Measurements from ENCODE around the gene ARL8A.
"Not testable (repeated sequence)": the region's sequence is repeated elsewhere in the genome, so short reads cannot be mapped to it uniquely, and the experiment has no call there.

ARL8A gene

DNA sequence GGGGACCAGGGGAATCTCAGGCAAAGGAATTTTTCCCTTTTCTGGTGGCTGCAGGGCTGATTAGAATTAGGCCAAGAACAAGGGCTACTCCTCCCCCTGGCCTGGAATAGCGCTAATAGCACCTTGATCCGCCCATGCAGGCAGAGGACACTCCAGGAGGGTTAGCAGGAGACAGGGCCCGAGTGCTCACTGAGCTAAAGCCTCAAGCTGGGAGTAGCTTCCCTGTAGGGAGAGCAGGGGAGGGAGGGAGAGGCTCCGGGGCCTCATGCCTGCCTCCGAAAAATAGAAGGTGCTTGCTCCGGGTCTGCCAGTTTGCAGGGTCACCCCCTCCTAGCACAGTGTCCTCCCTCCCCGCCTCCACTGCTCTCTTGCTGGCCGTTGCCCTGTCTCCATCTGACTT lies 12.1 kb upstream of the ARL8A start:
- DNase-seq, result no peak

DNA sequence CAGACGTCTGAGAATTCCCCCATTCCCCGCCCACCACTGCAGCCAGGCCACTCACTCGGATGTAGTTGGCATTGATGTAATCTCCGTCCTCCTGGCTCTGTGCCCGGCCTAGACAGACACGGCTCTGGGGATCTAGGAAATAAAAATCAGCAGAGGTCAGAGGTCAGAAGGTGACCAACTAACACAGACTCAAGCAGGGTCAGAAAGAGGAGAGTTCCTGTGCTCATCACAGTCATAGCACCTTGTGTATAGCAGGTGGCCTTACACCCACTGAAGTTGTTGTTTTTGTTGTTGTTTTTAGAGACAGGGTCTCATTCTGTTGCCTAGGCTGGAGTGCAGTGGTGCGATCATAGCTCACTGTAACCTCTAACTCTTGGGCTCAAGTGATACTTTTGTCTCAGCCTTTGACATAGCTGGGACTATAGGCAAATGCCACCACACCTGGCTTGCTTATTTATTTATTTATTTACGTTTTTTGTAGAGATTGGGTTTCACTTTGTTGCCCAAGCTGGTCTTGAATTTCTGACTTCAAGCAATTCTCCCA lies 11.0 kb upstream of the ARL8A start:
- no peak for DNase-seq

DNA sequence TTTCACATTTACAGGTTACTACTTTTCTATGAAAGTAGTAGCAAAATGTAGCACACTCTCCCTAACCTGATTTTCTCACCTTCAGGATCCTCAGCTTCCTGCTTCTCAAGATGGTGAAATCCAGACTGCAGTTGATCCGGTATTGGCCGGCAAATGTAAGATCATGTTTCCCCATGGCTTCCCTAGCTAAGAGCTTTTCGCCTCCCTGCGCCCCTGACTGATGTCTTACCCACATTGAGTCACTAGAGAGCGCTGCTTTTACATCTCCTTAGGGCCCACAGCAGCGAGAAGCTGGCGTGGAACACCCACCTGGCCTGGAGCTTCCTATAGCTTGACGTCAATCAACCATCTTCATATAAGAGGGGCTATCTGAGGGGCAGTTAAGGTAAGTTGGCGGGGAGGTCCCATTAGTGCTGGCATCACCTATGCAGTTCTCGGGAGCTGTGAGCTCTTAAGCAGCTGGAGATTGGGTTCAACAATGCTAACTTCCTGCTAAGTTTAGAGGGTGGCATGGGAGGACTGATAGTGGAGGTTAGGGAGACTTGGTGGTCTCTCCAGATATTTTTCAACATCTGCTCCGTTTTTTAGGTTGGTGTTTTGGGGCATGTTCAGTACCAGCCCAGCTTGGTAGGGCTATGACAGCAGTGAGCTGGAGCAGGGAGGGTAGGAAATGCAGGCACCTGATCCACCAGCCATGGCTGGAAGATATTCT lies 10.4 kb upstream of the ARL8A start:
- peak; percentile 56 to 66 for DNase-seq

DNA sequence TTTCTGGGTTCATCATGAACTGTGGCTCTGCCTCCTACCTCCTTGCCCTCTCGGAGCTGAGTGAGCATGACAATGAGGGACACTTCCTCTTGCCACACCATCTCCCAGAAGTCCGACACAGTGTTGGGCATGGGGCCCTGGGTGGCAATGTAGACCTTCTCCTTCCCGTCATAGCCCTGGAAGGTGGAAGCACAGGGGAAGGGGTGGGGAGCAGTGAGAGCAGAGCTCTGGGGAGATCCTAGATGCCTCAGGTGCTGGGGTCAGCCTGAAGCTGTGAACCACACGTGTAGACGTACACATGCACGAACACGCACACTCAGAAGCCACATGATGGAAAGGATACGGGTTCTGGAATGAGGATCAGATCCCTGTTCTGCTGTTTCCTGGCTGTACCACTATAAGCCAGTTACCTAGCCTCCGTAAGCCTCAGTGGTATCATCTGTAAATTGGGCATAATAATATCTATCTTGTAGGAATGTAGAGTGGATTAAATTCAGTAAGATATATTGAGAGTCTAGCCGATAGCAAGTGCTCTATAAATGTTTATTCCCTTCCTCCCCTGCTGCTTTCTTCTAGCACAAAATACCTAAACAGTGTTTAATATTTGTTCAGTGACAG lies 9.7 kb upstream of the ARL8A start:
- DNase-seq, result no peak

DNA sequence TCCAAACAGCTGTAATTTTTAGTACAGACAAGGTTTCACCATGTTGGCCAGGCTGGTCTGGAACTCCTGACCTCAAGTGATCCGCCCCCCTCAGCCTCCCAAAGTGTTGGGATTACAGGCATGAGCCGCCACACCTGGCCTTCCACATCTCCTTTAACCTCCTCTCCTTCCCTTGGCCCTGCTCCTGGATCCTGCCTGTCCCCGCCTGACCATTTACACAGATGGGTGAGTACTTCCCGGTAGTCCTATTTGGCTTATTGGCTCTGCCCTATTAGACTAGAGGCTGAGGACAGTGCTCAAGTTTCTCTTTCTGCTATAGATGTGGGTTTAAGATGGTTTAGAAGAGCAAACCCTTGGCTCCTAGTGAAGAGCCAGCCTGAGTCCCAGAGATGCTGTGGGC lies 8.7 kb upstream of the ARL8A start:
- DNase-seq, result no peak

DNA sequence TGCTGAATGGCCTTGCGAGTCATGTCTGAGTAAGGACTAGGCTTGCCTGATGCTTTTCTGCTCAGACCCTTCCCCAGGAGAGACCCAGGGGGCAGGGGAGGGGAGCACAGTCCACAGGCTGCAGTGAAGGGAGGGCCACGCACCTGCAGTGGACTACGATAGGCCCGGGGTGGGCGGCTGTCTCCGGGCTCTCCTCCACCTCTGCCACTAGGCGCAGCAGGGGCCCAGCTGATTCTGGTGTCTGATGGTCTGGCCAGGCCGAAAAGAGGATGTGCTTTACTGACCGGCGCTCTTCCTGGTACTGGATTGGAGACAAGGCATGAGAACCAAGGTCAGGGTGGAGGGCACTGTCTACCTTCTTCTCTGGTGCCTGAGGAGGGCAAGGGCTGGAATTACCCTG lies 7.9 kb upstream of the ARL8A start:
- DNase-seq, result no peak

GRCh38 chr1:202151045-202151444 lies 6.5 kb upstream of the ARL8A start:
- DNase-seq, result no peak

DNA sequence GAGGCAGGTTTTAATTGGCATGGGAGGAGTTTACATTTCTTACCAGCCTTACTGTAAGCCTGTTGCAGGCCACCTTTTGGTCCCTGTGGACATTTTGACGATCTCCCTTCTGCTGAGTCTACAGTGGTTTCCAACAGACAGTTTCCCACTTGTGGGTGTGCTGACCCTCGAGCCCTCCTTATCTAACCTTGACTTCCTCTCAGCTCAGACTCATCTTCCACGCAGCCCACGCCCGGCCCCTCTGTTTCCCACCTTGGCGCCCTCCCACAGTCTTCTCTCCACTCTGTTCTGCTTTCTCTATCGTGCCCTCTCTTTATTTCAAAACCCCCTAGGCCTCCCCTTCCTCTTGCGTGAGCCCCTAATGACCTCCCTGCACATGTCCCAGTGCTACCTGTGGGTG lies 6.1 kb upstream of the ARL8A start:
- DNase-seq, result no peak

- no peak for DNase-seq
These were observed 5.7 kb upstream of the ARL8A start for GRCh38 chr1:202150187-202150586.

- DNase-seq, result no peak
These were observed 5.0 kb upstream of the ARL8A start for GRCh38 chr1:202149566-202149965.

DNA sequence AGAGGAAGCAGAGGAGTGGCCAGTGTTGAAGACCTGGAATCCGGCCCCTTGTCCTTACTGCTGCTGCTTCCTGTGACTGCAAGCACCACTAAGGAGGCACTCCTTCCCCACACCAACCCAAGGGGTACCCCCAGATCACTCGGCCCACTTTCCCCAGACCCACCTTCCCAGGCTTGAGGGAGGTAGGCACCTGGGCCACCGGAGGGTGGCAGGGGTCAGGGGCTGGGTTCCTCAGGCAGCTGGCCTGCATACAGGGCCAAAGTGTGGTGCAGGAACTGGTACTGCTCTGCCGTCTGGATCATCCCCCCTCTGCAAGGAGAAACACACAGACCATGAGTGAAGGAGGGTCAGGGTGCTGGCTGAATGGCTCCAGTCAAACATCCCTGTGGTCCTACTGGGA lies 3.9 kb upstream of the ARL8A start:
- no peak for DNase-seq

GRCh38 chr1:202146993-202147392 lies 2.5 kb upstream of the ARL8A start:
- DNase-seq, result no peak

- no peak for DNase-seq
These were observed 1.7 kb upstream of the ARL8A start for GRCh38 chr1:202146279-202146678.

DNA sequence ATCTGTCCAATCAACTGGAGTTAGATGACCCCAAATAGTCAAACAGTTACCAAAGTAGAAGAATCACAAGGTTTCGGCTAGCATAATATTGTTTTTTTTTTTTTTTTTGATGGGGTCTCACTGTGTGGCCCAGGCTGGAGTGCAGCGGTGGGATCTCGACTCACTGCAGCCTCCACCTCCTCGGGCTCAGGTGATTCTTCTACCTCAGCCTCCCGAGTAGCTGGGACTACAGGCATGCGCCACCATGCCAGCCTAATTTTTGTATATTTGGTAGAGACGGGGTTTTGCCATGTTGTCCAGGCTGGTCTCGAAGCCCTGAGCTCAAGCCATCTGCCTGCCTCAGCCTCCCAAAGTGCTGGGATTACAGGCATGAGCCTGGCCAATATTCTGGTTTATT lies 1.2 kb upstream of the ARL8A start:
- DNase-seq, result not testable (repeated sequence)

- peak; percentile 62 to 73 for DNase-seq
These were observed 669 bp upstream of the ARL8A start for GRCh38 chr1:202145068-202145743.

DNA sequence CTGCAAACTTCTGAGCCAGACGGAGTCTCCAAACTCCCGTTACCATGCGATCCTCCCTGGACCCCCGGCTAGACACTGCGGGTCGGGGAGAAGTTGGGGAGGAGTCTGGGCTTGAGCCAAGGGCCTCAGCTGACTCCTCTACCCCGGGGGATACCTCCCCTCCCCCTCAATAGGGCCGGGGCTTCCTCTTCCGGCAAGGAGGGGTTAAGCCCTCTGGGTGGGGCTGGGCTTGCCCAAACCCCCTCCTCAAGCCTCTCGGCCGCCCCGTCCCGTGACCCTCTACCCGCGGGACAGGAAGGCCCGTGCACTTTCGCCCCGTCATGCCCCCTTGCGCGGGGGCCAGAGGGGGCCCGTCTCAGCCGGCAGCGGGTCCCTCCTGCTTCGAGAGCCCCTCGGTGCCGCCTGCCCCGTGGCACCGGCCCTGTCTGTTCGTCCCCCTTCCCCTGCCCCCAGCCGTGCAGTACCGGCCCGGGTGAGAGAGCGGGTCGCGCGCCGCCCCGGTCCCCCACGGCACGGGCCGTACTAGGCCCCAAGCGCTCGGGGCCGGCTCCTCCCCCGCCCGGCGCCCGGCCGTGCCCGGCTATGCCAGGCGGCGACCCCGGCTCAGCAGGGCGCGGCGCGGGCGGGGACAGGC lies 652 bp downstream of the ARL8A start:
- DNase-seq, result peak; percentile 54 to 59

GRCh38 chr1:202143011-202143767 lies 1.3 kb downstream of the ARL8A start:
- DNase-seq, result peak in 1 of 2 experiments; percentile 36

GRCh38 chr1:202141468-202141867 lies 3.1 kb downstream of the ARL8A start:
- not testable (repeated sequence) for DNase-seq

DNA sequence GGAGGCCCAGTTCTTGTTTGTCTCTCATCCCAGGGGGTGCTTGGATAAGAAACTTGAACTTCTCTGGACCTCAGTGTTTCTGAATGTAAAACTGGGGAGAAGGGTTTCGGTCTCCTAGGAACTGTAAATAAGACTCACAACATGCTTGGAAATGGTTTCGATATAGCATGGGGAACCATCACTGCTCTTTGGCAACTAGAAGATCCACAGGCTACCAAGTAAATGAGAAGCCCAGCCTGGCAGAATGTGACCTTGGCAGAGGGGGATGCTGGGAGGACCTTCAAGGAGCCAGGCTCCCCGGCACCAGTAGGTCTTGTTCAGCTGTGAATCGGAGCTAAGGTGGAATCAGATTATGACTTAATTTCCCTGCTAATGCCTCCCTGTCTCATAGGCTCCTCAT lies 3.7 kb downstream of the ARL8A start:
- DNase-seq, result no peak

DNA sequence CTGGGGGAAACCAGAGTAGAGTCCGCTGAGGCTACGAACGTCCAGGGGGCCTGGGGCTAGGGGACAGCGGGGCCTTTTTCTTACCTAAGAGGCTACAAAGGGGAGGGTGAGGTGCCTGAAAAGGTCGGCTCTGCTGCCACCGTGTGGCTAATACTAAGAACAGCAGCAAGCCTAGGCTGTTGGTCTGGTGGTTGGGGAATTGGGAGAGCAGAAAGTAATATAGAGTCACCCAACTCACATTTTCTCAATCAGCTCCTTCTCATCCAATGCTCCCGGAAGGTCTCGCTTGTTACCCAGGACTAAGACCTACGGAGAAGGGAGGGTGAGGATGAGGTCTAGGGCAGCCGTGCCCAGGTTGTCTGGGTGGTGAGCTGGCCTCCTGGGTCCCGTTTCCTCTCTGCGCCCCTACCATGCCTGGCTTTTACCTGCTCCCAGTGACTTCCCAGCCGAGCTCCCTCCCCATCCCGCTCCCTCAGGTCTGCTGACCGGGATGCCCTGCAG lies 9.3 kb downstream of the ARL8A start:
- peak; percentile 64 to 69 for DNase-seq

- DNase-seq, result no peak
These were observed 9.8 kb downstream of the ARL8A start for GRCh38 chr1:202134645-202135172.

DNA sequence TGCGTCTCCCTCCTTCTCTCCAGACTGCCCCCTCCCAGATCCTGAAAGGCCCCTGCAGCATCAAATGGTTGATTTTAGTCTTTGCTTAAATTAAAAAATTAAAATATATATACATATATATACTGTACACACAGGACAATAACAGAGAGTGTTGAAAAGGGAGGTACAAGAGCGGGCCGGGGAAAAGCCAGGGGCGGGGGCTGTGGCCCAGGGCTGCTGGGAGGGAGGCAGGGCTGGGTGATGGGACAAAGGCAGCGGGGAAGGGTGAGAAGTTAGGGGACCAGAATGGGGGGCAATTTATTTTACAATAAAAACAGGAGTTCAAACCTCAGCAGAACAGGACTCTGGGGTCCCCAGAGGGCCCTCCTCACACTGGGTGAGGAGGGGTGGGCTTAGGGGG lies 10.5 kb downstream of the ARL8A start:
- DNase-seq, result no peak
